C4-2B (cell line): ENCODE data around the gene KCNAB2.

Experiments
- CTCF ChIP-seq: fragments of 450-650 bp; conservative IDR thresholded peaks from 2 replicates; pipeline ENCODE4 v1.5.1; 2017; ENCODE audit warnings: mild to moderate bottlenecking
- ZFX ChIP-seq: fragments of 450-650 bp; IDR thresholded peaks from 2 replicates; pipeline ENCODE4 v1.6.1; 2017

GRCh38 chr1:6108476-6108875, 62.8 kb downstream of the KCNAB2 start:
- TF ChIP-seq CTCF (no peak), ZFX (no peak)
